Sigmoid colon (tissue), 3 donors: ENCODE results near the gene GBF1.

ENCODE experiments used
- CTCF ChIP-seq, 4 experiments: fragments of 450-650 bp in 3 of 4; fragments of 200-600 bp in 1 of 4; IDR thresholded peaks; one replicate each; pipeline ENCODE4 v1.5.1; 2016 to 2019; ENCODE audit warnings: antibody characterized with exemption in 4 of 4, mild to moderate bottlenecking in 3 of 4, moderate library complexity in 2 of 4
- POLR2A ChIP-seq, 2 donors: fragments of 450-650 bp; IDR thresholded peaks; one replicate each; pipeline ENCODE4 v1.6.1; 2016; ENCODE audit warnings: antibody characterized with exemption in 2 of 2, mild to moderate bottlenecking in 2 of 2, moderate library complexity in 2 of 2

GRCh38 chr10:102241444-102242117 lies 3.8 kb upstream of the GBF1 start, which contains the start of gene PITX3:
- no peak for TF ChIP-seq CTCF (IDR thresholded peaks at IDR 0.05)
- no peak for TF ChIP-seq POLR2A (IDR thresholded peaks at IDR 0.05)
